Upper lobe of left lung (tissue), 6 donors: ENCODE measurements around the gene TMEM18. TPM values are rescaled to one million over a fixed set of nuclear protein-coding genes. Genes with fewer than 3 reads are reported as not detected.

ENCODE experiments used
- ATAC-seq, 2 donors: fragments of 200-7000 bp; cut with Tn5 transposase; one replicate each; pipeline ENCODE4 v1.9.1; 2022; ENCODE audit warnings: mild to moderate bottlenecking in 2 of 2, moderate library complexity in 2 of 2; ENCODE audit not compliant: low FRiP score in 2 of 2
- DNase-seq, 2 donors: peaks; one replicate each; pipeline ENCODE4 v3.0.0-alpha.2; 2019 to 2020
- H3K27ac ChIP-seq, 4 donors: fragments of 200-600 bp; sonication (generic); one replicate each; pipeline ENCODE4 v1.5.1; 2016 to 2019
- H3K27me3 ChIP-seq, 4 donors: fragments of 200-600 bp; sonication (generic); one replicate each; pipeline ENCODE4 v1.5.1; 2017 to 2019
- H3K36me3 ChIP-seq, 4 donors: fragments of 200-600 bp; sonication (generic); one replicate each; pipeline ENCODE4 v1.5.1; 2016 to 2019
- H3K4me1 ChIP-seq, 4 donors: fragments of 200-600 bp; sonication (generic); one replicate each; pipeline ENCODE4 v1.5.1; 2018 to 2019
- H3K4me3 ChIP-seq, 4 donors: fragments of 200-600 bp; sonication (generic); one replicate each; pipeline ENCODE4 v1.5.1; 2017 to 2019; ENCODE audit warnings: mild to moderate bottlenecking in 2 of 4, moderate library complexity in 1 of 4
- H3K9me3 ChIP-seq, 4 donors: fragments of 200-600 bp; sonication (generic); one replicate each; pipeline ENCODE4 v1.5.1; 2018 to 2019
- EP300 ChIP-seq, 4 donors: sonication (generic); formaldehyde crosslinking; IDR thresholded peaks; one replicate each; pipeline ENCODE4 v1.5.1; 2017; ENCODE audit warnings: antibody characterized with exemption in 4 of 4, control low read depth in 2 of 4
- POLR2A ChIP-seq, 4 donors: fragments of 450-650 bp; IDR thresholded peaks; one replicate each; pipeline ENCODE4 v1.5.1; 2016 to 2017; ENCODE audit warnings: antibody characterized with exemption in 4 of 4, mild to moderate bottlenecking in 2 of 4
- POLR2AphosphoS5 ChIP-seq, 2 donors: sonication (generic); formaldehyde crosslinking; IDR thresholded peaks; one replicate each; pipeline ENCODE4 v1.5.1; 2017; ENCODE audit warnings: antibody characterized with exemption in 2 of 2
- WGBS, 2 donors: methylation state at CpG; one replicate each; pipeline ENCODE4 v1.1.5; 2017 to 2018; 5-methylcytosine and 5-hydroxymethylcytosine counted together
- total RNA-seq, 6 donors: library from RNA; depleted of rRNA in 4 of 6; stranded (reverse); fragments of >200 nt in 4 of 6; gene quantifications; one replicate each; pipeline versions ENCODE4 v1.1.0 to v1.2.1, GENCODE V29; 2016 to 2021
- TF ChIP-seq, protein P1 (sequence below), 6 experiments: fragments of 450-650 bp in 4 of 6; fragments of 200-600 bp in 2 of 6; sonication (generic) in 2 of 6; IDR thresholded peaks; one replicate each; pipeline ENCODE4 v1.5.1; 2016 to 2019; ENCODE audit warnings: antibody characterized with exemption in 6 of 6
- donor health status: DM: no; HTN: no; CAD: no; lungs with moderate emphysema.
- donor health status: DM: no; HTN: yes; CAD: no; lungs with severe emphysema.

The TMEM18 gene
- total RNA-seq, 6 donors from 2014 or later, result 5.0 to 31.4 (median 17.3) TPM

DNA sequence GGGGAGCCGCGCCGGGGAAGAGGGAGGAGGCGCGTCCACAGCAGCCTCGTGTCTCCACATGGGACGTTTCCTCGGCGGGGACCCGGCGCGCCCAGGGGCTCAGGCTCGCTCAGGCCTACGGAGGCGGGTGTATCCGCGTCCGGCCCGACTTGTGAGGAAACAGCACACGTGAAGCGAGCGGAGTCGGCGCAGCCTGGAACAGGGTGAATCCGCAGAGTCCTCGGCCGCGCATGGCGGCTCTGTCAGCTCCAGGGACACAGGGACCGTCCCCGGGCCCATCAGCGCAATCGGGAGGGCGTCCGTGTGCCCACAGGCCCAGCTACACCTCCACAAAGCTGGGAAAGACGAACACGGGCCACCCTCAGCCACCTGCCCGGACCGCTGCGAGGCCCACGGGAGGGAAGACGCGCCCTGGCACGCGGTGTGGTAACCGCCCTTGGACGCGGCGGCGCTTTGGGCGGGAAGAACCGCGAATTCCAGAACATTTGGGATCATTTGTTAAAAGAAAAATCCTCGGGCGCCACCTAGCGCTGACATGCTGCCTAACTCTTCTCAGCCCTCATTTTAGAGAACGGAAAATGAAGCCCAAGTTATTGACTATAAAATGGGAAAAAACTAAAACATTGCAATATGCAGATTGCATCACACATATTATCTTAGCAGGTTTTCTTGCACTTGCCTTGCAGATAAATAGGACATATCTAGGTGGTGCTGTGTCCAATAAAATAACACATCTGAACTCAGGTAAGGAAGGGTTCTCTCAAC lies 40.4 kb downstream of the TMEM18 start:
- Histone ChIP-seq H3K4me1 (peaks cover 0 to 8% (median 7%) of the 10 kb centered on the region in 4 donors), H3K27me3 (no peaks in the 10 kb centered on the region), H3K36me3 (no peaks in the 10 kb centered on the region), H3K27ac (no peak overlapping the region), H3K9me3 (no peaks in the 10 kb centered on the region), H3K4me3 (peak overlapping the region in 3 of 4 donors; percentile 24 to 39 (median 38))
- DNase-seq, result peak; percentile 46 to 91
- TF ChIP-seq EP300 (IDR thresholded peaks at IDR 0.05) (no peak), POLR2AphosphoS5 (IDR thresholded peaks at IDR 0.05) (no peak), POLR2A (IDR thresholded peaks at IDR 0.05) (no peak)
- TF ChIP-seq, protein P1, sequence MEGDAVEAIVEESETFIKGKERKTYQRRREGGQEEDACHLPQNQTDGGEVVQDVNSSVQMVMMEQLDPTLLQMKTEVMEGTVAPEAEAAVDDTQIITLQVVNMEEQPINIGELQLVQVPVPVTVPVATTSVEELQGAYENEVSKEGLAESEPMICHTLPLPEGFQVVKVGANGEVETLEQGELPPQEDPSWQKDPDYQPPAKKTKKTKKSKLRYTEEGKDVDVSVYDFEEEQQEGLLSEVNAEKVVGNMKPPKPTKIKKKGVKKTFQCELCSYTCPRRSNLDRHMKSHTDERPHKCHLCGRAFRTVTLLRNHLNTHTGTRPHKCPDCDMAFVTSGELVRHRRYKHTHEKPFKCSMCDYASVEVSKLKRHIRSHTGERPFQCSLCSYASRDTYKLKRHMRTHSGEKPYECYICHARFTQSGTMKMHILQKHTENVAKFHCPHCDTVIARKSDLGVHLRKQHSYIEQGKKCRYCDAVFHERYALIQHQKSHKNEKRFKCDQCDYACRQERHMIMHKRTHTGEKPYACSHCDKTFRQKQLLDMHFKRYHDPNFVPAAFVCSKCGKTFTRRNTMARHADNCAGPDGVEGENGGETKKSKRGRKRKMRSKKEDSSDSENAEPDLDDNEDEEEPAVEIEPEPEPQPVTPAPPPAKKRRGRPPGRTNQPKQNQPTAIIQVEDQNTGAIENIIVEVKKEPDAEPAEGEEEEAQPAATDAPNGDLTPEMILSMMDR (IDR thresholded peaks at IDR 0.05), result peak; percentile 61 to 87 (median 72)
- ATAC-seq, result peak; percentile 61 to 92
- WGBS, 2 donors, result 8 to 23% methylated on average over 25 to 44 of the region's 57 CpGs

DNA sequence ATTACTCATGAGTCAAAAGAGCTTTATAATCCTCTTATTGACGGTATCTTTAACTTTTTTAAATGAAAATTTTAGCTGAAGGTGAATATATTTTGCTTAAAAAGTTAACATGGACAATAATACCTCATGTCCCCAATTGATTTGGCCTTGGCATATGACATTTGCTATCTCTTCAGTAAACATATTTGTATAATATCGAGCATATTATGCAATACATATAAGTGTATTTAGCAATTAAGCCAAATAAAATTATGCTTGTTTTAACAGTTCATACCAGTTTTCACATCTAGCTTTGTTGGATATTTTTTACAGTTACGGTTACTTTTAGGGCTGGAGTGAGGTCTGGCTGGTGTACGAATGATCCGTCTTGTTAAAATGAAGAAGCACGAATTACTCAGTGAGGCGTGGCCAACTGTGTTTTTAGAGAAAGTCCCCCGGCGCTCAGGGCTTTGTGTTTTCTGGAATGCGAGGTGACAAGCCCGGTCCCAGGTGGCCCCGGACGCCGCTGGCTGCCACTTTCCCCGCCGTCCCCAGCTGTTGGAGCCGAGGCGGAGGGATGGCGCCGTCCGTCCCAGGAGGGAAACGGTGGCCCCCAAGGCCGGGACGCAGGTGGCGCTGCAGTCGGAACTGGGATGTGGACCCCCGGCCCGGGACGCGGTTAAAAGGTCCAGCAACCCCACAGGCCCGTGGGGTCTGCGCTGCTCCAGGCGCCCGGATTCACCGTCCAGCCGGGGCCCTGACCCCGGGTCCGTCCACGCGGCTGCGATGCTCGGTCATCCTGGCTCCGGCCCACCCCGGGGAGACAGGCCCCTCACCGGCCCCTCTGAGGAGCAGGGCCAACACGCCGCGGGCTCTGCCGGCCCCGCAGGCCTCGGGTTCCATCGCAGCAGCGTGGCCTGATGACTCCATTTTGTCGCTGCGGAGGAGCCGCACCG lies 41.3 kb downstream of the TMEM18 start:
- 87 to 88% methylated on average over 36 to 50 of the region's 57 CpGs for WGBS, 2 donors
- peak in 1 of 2 donors; percentile 26 for ATAC-seq
- no peak overlapping the region for H3K27ac ChIP-seq

DNA sequence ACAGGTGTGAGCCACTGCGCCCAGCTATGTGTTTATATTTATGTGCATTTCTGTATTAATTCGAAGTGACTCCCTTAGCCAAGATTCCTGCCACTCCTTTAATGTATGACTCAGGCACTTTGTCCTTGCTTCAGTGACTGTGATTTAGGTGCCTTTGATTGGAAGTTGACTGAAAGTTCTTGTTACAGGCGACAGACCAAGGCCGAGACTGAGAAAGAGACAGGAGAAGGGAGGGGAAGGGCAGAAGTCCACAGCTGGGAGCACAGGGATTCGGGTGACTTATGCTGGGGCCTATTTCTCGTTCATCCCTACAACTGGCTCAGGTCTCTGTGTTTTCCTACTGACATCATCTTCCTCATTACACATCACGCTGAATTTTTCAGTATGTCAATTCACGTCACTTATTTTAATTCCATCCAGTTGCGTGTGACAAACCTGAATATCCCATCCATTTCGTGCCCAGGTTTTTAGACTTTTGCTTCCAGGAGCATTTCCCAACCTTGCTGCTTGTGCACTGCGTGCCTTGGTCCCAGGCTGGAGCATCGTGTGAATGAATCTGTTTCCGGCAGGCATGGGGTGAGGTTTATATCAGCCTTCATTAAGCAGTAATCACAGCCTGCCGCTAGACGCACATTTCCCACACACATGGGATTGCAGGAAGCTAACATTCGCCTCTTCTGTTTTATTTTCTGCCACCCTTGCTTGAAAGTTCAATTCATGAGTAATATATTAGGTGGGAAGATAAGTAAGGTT lies 42.4 kb downstream of the TMEM18 start:
- ATAC-seq, result no peak
- no peaks in the 10 kb centered on the region for H3K27me3 ChIP-seq
- no peak for DNase-seq
- H3K4me3 ChIP-seq, result no peak overlapping the region
- TF ChIP-seq EP300 (IDR thresholded peaks at IDR 0.05) (no peak), POLR2AphosphoS5 (IDR thresholded peaks at IDR 0.05) (no peak), POLR2A (IDR thresholded peaks at IDR 0.05) (no peak)
- TF ChIP-seq, protein P1 (IDR thresholded peaks at IDR 0.05), result no peak
- no peak overlapping the region for H3K27ac ChIP-seq
- 71 to 73% methylated on average over 16 of the region's 16 CpGs for WGBS, 2 donors
- H3K9me3 ChIP-seq, result no peaks in the 10 kb centered on the region
- peaks cover 0 to 8% (median 7%) of the 10 kb centered on the region in 4 donors for H3K4me1 ChIP-seq
- H3K36me3 ChIP-seq, result no peaks in the 10 kb centered on the region

More for the DNA sequence above, 41.3 kb downstream of the TMEM18 start:
- peak in 1 of 2 donors; percentile 81 for DNase-seq
- no peak for TF ChIP-seq EP300 (IDR thresholded peaks at IDR 0.05)
- TF ChIP-seq POLR2AphosphoS5 (IDR thresholded peaks at IDR 0.05), result no peak
- no peak for TF ChIP-seq POLR2A (IDR thresholded peaks at IDR 0.05)
- TF ChIP-seq, protein P1 (IDR thresholded peaks at IDR 0.05), result no peak
- Histone ChIP-seq H3K4me1 (peaks cover 0 to 8% (median 7%) of the 10 kb centered on the region in 4 donors), H3K9me3 (no peaks in the 10 kb centered on the region), H3K4me3 (peak overlapping the region in 3 of 4 donors; percentile 24 to 39 (median 38)), H3K36me3 (no peaks in the 10 kb centered on the region), H3K27me3 (no peaks in the 10 kb centered on the region)

DNA sequence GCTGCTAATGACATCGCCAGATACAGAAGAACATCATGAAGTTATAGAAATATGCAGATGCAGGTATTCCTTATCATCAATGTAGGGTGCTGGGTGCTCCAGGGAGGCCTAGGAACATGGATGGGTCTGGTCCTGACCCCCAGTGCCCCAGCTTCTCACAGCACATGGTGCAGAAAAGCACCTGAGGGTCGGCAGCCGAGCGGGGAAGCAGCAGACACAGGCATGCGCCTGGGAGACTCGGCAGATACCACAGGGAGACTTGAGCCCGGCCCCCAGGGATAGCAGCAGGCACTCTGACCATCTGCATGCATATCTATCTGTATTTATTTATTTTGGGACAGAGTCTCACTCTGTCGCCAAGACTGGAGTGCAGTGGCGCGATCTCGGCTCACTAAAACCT lies 43.2 kb downstream of the TMEM18 start:
- peak in 1 of 2 donors; percentile 29 for DNase-seq
- no peaks in the 10 kb centered on the region for H3K27me3 ChIP-seq
- H3K9me3 ChIP-seq, result no peaks in the 10 kb centered on the region
- TF ChIP-seq POLR2A (IDR thresholded peaks at IDR 0.05), result no peak
- no peak for TF ChIP-seq EP300 (IDR thresholded peaks at IDR 0.05)
- TF ChIP-seq, protein P1 (IDR thresholded peaks at IDR 0.05), result no peak
- TF ChIP-seq POLR2AphosphoS5 (IDR thresholded peaks at IDR 0.05), result no peak
- H3K4me3 ChIP-seq, result no peak overlapping the region
- H3K27ac ChIP-seq, result no peak overlapping the region
- 85 to 87% methylated on average over 11 of the region's 11 CpGs for WGBS, 2 donors
- H3K4me1 ChIP-seq, result peaks cover 0 to 8% (median 7%) of the 10 kb centered on the region in 4 donors
- no peaks in the 10 kb centered on the region for H3K36me3 ChIP-seq
- ATAC-seq, result no peak
